HG02798 (cell line): ENCODE measurements around the gene KRTAP10-10.
"Not testable (repeated sequence)": the region's sequence is repeated elsewhere in the genome, so short reads cannot be mapped to it uniquely, and the experiment has no call there.

Source experiments
- ATAC-seq: cut with Tn5 transposase; IDR thresholded peaks from one replicate; pipeline ENCODE4 v1.9.1; 2021; ENCODE audit warnings: mild to moderate bottlenecking; ENCODE audit not compliant: unreplicated experiment, poor library complexity

Gene KRTAP10-10

GRCh38 chr21:44601596-44602462, 35.3 kb upstream of the KRTAP10-10 start:
- ATAC-seq, result no peak

- ATAC-seq, result no peak
Measured at GRCh38 chr21:44602463-44602850, 34.7 kb upstream of the KRTAP10-10 start.

- ATAC-seq, result no peak
Measured at GRCh38 chr21:44603109-44603875, 33.9 kb upstream of the KRTAP10-10 start.

GRCh38 chr21:44603911-44604310, 33.2 kb upstream of the KRTAP10-10 start:
- ATAC-seq, result no peak

- ATAC-seq, result no peak
Measured at GRCh38 chr21:44606495-44606894, 30.7 kb upstream of the KRTAP10-10 start.

DNA sequence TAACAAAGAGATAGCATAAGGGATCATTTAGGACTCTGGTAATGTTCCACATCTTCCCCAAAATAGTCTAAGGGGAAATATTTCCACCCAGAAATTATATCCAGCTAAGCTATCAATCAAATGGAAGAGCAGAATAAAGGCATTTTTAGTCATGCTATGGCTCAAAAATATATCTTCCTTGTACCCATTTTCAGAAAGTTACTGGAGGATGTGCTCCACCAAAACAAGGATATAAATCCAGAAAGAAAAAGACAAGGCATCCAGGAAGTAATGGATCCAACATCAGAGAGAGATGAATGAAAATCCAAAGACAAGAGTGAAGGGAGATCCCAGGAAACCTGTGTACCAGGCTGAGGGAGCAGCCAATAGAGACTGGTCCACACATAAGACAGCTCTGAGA, 28.0 kb upstream of the KRTAP10-10 start:
- ATAC-seq, result no peak

DNA sequence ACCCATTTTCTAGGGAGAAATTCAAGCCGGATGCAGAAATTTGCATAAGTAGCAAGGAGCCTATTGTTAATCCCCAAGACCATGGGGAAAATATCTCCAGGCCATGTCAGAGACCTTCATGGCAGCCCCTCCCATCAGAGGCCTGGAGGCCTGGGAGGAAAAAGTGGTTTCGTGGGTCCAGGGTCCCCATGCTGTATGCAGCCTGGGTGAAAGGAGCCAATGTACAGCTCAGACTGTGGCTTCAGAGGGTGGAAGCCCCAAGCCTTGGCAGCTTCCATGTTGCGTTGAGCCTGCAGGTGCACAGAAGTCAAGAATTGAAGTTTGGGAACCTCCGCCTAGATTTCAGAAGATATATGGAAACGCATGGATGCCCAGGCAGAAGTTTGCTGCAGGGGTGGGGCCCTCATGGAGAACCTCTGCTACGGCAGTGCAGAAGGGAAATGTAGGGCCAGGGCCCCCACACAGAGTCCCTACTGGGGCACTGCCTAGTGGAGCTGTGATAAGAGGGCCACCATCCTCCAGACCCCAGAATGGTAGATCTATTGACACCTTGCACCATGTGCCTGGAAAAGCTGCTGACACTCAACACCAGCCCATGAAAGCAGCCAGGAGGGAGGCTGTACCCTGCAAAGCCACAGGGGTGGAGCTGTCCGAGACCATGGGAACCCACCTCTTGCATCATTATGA, 26.9 kb upstream of the KRTAP10-10 start:
- not testable (repeated sequence) for ATAC-seq

- no peak for ATAC-seq
Measured at GRCh38 chr21:44611551-44611950, 25.6 kb upstream of the KRTAP10-10 start.

- no peak for ATAC-seq
Measured at GRCh38 chr21:44612029-44612486, 25.1 kb upstream of the KRTAP10-10 start, which contains the start of gene KRTAP10-8. KRTAP10-8 (plus strand) TSS chr21:44612079; CDS start chr21:44612101, 22 bp downstream.

DNA sequence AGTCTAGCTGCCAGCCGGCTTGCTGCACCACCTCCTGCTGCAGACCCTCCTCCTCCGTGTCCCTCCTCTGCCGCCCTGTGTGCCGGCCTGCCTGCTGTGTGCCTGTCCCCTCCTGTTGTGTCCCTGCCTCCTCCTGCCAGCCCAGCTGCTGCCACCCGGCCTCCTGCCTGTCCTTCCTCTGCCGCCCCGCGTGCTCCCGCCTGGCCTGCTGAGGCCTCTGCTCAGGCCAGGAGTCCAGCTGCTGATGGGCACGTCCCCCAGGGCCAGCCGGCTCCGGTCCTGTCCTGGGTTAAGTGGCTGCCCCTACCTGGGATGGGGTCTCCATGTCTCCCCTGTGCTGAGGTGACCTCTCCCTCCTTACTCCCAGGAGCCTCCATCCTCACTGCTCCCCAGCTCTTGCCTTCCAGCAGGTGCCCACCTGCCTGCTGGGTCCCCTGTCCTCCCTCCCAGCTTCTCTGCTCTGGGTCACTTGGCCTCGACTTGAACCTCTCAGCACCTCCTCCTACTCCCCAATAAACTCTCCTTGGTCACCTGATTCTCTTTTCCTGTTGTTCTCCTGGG, 24.4 kb upstream of the KRTAP10-10 start:
- ATAC-seq, result no peak

DNA sequence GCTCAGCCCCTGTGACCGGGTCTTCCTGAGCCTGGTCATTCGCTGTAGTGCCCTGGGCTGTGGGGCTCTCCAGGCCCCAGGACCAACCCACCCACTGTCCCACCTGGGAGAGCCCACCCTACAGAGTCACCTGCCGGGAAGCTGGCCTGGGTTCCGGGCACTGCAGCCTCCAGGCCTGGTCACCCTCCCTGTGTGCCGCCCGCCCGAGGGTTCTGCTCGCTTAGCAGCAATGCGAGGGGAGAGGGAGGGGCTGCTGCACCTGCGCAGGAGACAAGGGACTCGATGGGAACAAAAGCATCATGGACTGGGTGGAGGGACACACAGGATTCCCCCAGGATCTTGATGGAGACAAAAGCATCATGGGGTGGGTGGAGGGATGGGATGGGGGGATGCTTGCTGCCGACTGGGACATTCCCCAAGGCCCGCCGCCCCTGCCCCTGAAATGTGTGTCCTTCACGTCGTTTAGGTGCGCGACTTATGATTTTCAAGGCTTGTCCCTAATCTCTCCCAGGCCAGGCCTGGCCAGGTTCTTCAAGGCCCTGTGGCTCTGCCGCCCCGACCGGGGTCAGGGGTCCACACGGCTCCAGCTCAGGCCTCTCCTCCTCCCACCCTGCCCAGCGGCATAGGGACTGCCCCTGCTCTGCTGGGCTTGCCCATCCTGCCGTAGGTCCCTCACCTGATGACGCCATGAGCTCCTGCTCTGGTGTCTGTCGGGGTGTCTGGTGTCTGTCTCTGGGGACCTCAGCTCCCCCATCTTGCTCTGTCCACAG, 23.6 kb upstream of the KRTAP10-10 start:
- ATAC-seq, result no peak

- no peak for ATAC-seq
Measured at GRCh38 chr21:44614161-44614631, 23.0 kb upstream of the KRTAP10-10 start.

GRCh38 chr21:44614961-44615391, 22.2 kb upstream of the KRTAP10-10 start:
- no peak for ATAC-seq

DNA sequence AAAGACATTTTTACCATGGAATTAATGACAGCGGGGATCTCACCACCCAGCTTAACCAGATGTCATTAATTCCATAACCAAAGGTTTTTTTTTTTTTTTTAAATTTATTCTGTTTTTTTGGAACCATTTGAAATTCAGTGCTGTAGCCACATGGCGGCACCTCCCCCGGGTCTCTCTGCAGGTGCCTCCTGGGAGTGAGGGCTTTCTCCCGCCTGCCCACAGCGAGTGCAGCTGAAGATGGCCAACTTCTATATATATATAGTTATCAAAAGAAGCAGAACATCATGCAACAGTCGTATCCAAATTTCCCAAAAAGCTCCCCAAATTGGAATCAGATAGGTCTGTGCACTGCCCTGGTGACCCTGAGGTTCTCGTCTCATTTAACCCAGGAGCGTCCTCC, 21.7 kb upstream of the KRTAP10-10 start:
- no peak for ATAC-seq

DNA sequence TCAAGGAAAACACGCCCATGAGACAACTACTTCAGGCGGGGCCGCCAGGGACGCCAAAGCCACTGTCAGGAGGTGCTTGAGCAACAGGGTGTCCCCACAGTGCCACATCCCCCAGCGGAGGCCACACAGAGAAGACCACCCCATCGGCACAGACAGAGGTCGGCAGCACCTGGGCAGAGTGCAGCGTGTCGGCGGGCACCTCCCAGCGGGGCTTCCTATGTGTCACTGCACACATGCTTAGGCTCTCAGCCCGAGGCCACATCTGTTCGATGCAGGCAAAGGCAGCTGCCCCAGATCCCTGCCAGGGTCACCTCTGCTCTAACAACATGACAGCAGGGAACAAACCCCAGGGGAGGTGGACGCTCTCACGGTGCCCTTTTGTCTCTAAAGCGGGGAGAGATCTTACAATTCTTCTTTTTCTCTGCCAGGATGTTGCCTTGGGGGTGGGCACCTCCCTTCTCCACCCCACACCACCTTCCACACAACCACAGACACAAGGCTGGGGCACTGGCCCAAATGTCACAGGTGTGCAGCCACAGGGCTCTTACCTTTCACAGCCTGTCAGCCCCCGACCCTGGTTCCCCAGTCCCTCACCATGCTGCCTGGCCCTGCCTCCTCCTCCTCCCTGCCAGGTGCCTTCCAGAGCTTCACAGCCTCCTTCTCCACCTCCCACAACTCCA, 21.1 kb upstream of the KRTAP10-10 start:
- ATAC-seq, result no peak

DNA sequence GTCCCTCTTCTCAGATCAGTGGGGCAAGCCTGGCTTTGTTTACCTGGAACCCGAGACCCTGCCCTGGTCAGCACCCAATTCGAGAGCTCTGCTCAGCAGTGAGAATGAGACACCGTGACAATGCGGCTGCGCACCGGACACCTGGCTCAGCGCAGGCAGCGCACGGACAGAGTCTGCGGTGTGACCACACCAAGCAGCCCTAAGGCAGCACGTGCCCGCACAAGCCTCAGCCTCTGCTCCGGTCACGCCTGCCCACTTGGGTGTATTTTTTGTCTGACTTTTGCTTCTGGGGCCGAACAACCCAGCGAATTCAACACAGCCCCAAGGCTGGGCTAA, 20.6 kb upstream of the KRTAP10-10 start:
- ATAC-seq, result no peak

DNA sequence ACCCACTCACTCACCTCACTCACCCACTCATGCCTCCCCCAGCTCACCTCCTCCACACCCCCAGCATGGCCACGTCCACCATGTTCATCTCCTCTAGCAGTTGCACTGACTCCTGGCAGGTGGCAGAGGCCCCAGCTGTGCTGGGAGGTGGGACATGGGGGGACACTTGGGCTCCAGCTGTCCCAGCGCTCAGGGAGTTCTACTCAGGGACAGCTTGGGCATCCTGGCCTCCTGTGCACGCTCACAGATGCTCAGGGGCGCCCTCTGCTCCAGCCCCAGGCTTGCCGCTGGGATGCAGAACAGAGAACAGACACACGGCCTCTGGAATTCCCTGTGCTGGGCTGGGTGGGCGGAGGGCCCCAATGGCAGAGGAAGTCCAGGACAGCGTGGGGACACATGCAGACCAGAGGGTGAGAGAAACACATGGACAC, 20.1 kb upstream of the KRTAP10-10 start:
- no peak for ATAC-seq

DNA sequence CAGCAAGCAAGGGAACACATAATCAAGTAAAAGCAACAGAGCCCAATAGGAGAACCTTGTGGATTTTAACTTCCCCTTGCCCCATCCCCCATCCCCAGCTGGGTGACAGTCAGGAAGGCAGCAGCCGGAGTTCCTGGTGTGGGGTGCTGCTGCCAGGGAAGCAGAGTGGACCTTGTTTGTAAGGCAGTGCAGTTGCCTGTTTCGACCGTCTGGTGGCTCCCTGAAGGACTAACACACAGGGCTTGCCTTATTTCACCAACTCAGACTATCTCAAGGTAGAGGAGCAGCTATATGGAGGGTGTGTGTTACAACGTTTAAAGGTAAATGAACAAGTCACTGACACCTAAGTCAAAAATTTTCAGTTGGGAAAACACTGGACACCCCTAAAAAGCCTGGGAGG, 18.7 kb upstream of the KRTAP10-10 start:
- no peak for ATAC-seq

DNA sequence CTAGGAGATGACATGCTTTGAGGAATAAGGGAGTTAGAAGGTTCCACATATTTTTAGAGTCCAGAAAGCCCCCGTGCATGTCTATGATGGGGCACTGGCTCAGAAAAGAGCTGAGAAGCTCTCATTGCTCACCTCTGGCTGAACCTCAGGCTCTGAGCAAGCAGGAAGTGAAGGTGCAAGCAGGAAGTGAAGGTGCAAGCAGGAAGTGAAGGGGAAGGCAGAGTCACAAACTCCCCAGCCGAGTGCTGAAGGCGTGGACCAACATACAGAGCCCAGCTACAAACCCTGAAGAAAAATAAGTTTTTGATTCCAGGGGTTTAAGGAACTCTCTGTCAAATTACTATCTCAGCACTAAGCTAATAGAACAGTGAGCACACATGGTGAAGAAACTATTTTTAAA, 18.2 kb upstream of the KRTAP10-10 start:
- ATAC-seq, result no peak
